HG03460 (cell line): ENCODE data around the gene MPLKIP.
"Not testable (repeated sequence)": the region's sequence is repeated elsewhere in the genome, so short reads cannot be mapped to it uniquely, and the experiment has no call there.

Experiments
- ATAC-seq: cut with Tn5 transposase; IDR thresholded peaks from one replicate; pipeline ENCODE4 v1.9.1; 2021; ENCODE audit not compliant: unreplicated experiment

Gene MPLKIP

DNA sequence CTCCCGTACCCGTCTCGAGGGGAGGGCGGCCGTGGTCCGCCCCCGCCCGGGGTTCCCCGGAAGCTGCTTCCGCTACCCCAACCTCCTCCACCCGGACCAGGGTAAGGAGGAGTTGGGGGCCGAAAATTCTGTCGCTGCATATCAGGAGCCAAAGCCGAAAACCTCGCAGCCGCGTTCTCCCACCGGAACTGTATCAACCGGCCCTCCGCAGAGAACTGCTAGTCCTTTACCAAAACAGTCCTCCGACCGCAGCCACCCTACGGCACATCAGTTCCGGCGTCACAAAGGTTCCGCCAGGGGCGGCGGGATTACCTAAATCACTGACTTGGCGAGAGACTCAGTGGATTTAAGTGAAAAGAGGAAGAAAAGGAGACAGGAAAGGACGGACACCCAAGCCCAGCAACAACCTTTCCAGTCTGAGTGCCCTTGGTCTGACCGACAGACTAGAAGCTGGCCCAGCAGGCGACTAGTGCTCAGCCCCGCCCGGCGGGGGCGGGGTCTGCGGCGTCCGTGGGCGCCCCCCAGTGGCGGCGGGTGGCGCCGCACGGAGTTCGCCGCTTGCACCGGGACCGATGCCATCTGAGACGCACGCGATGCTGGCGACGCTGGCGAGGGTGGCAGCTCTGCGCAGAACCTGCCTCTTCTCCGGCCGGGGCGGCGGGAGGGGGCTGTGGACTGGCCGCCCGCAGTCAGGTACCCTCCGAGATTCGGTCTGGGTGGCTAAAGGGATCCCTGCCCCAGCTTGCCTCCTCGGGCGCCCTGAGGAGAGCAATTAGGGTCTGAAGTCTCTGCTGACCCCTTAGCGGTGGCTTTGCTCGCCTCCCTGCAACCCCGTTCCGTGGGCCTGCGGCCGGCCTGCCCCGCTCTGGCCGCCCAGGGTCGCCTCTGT, at the start of gene MPLKIP, which contains the start of gene SUGCT:
TSS of gene MPLKIP (minus strand) at position 195 of the 889 bp plus-strand sequence. CDS start at position 140, 55 bp downstream.
TSS of gene SUGCT (plus strand) at position 578 of the 889 bp plus-strand sequence.
- peak; percentile 89 for ATAC-seq

- no peak for ATAC-seq
Measured at GRCh38 chr7:40182452-40182851, 48.0 kb upstream of the MPLKIP start.

DNA sequence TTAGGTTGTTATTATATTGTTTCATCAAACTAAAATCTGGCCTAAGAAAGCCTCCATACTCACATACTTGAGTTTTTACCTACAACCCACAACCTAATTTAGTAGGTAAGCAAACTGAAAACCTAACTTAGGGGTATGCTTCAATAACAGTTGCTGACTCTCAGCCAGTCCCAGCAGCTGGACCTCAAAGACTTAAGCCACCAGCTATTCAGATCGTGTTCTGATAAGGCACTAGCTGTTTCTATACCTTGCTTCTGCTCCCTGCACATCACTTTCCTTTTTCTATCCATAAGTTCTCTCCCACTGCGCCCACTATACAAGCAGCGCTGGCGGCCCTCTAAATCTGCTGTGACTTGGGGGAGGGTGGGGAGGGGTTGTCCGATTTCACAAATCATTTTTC, 42.6 kb upstream of the MPLKIP start:
- no peak for ATAC-seq

GRCh38 chr7:40175725-40176510, 41.5 kb upstream of the MPLKIP start:
- ATAC-seq: no peak

DNA sequence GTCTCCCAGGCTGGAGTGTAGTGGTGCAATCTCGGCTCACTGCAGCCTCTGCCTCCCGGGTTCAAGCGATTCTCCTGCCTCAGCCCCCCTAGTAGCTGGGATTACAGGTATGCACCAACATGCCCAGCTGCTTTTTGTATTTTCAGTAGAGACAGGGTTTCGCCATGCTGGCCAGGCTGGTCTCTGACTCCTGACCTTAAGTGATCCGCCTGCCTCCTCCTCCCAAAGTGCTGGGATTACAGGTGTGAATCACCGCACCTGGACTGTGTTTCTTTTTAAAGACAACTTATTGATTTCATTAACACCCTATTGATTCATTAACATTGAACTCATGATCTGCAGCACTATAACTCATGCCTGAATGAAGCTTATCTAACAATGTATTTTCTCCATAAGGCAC, 40.8 kb upstream of the MPLKIP start:
- ATAC-seq: not testable (repeated sequence)

- not testable (repeated sequence) for ATAC-seq
Measured at GRCh38 chr7:40173121-40173520, 38.7 kb upstream of the MPLKIP start.

GRCh38 chr7:40168266-40168665, 33.8 kb upstream of the MPLKIP start:
- ATAC-seq: not testable (repeated sequence)

- ATAC-seq: no peak
Measured at GRCh38 chr7:40167291-40167690, 32.9 kb upstream of the MPLKIP start.

GRCh38 chr7:40165216-40165615, 30.8 kb upstream of the MPLKIP start:
- ATAC-seq: no peak

DNA sequence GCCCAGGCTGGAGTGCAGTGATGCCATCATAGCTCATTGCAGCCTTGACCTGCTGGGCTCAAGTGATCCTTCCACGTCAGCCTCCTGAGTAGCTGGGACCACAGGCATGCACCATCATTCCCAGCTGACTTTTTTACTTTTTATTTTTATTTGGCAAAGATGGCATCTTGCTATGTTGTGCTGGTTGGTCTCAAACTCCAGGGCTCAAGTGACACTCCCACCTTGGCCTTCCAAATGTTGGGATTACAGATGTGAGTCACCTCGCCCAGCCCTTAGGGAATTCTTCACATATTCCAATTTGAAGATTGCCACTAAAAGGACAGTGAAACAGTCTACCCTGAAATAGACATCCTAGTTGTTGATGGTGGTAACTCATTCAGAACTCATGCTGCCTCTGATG, 28.1 kb upstream of the MPLKIP start:
- no peak for ATAC-seq

DNA sequence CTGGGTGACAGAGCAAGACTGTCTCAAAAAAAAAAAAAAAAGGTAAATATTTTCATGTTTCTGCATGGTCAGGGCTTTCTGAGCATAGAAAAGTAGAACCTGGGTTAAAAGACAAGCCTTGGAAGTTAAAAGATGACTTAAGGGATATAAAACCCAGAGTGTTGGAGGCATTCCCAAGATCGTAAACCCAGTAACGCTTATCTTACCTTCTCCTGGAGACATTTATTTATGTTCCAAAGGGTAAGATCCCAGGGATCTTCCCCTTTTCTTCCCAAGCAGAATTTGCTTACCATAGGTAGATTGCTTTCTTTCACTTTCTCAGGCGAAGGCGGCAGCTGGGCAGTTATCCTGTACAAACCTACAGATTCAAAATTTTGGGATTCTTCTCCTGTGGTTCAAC, 22.6 kb upstream of the MPLKIP start:
- ATAC-seq: no peak

GRCh38 chr7:40151504-40151903, 17.1 kb upstream of the MPLKIP start:
- ATAC-seq: no peak

GRCh38 chr7:40148671-40149070, 14.2 kb upstream of the MPLKIP start:
- no peak for ATAC-seq

DNA sequence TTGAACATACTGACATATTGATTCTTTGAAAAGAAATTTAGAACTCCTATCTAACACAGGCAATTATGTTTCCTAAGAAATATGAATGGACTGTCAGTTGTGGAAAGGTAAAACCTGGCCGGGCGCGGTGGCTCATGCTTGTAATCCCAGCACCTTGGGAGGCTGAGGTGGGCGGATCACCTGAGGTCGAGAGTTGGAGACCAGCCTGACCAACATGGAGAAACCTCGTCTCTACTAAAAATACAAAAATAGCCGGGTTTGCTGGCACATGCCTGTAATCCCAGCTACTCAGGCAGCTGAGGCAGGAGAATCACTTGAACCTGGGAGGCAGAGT, 13.8 kb upstream of the MPLKIP start:
- not testable (repeated sequence) for ATAC-seq

GRCh38 chr7:40147371-40148246, 13.2 kb upstream of the MPLKIP start:
- ATAC-seq: no peak

- not testable (repeated sequence) for ATAC-seq
Measured at GRCh38 chr7:40145596-40146130, 11.2 kb upstream of the MPLKIP start.

GRCh38 chr7:40141916-40142315, 7.5 kb upstream of the MPLKIP start:
- not testable (repeated sequence) for ATAC-seq

DNA sequence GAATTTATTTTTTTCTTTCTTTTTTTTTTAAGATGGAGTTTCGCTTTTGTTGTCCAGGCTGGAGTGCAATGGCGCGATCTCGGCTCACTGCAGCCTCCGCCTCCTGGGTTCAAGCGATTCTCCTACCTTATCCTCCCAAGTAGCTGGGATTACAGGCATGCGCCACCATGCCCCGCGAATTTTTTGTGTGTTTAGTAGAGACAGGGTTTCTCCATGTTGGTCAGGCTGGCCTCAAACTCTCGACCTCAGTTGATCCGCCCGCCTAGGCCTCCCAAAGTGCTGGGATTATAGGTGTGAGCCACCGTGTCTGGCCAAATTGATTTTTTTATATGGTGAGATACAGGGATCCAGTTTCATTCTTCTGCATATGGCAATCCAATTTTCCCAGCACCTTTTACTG, 5.5 kb upstream of the MPLKIP start:
- ATAC-seq: not testable (repeated sequence)

- no peak for ATAC-seq
Measured at GRCh38 chr7:40138973-40139372, 4.6 kb upstream of the MPLKIP start.

- ATAC-seq: no peak
Measured at GRCh38 chr7:40137563-40137962, 3.1 kb upstream of the MPLKIP start.

GRCh38 chr7:40135317-40135610, 842 bp upstream of the MPLKIP start:
- ATAC-seq: no peak
